Esophagus (tissue), 2 donors: ENCODE results near the gene POLR3A. TPM values are rescaled to one million over a fixed set of nuclear protein-coding genes. Genes with fewer than 3 reads are reported as not detected.

Source experiments
- H3K27ac ChIP-seq, 2 donors: one replicate each; pipeline ENCODE4 v1.5.1; 2013; ENCODE audit warnings: low read depth in 2 of 2, mild to moderate bottlenecking in 2 of 2, inconsistent platforms in 1 of 2, low read length in 1 of 2, moderate library complexity in 1 of 2
- H3K27me3 ChIP-seq, 2 donors: one replicate each; pipeline ENCODE4 v1.6.1; 2013; ENCODE audit warnings: low read length in 2 of 2, control low read depth in 1 of 2, mild to moderate bottlenecking in 1 of 2; ENCODE audit not compliant: insufficient read depth in 2 of 2, control insufficient read depth in 1 of 2
- H3K36me3 ChIP-seq, 2 donors: one replicate each; pipeline ENCODE4 v1.6.1; 2013; ENCODE audit warnings: low read length in 1 of 2; ENCODE audit not compliant: control insufficient read depth in 2 of 2, insufficient read depth in 2 of 2
- H3K4me1 ChIP-seq, 2 donors: one replicate each; pipeline ENCODE4 v1.6.1; 2013; ENCODE audit warnings: low read length in 1 of 2; ENCODE audit not compliant: control insufficient read depth in 2 of 2, insufficient read depth in 2 of 2
- H3K4me3 ChIP-seq, 2 donors: one replicate each; pipeline ENCODE4 v1.5.1; 2013; ENCODE audit warnings: low read length in 2 of 2, mild to moderate bottlenecking in 2 of 2, low read depth in 1 of 2, moderate library complexity in 1 of 2
- H3K9me3 ChIP-seq, 2 donors: one replicate each; pipeline ENCODE4 v1.6.1; 2013; ENCODE audit warnings: mild to moderate bottlenecking in 2 of 2, low read depth in 1 of 2, low read length in 1 of 2, moderate library complexity in 1 of 2; ENCODE audit not compliant: control insufficient read depth in 2 of 2, insufficient read depth in 1 of 2
- WGBS, 2 donors: extraction: QIAGEN DNeasy Blood & Tissue Kit; methylation state at CpG; one replicate each; pipeline ENCODE4 v1.1.7; 2013; 5-methylcytosine and 5-hydroxymethylcytosine counted together
- polyA plus RNA-seq, 2 donors: library from polyadenylated mRNA; stranded (reverse); fragments of 200-250 nt; gene quantifications; one replicate each; pipeline ENCODE4 v1.2.3, GENCODE V29; 2013
- donor health status: healthy with polysubstance abuse.
- donor health status: Bipolar disorder and iron deficiency.

POLR3A gene
- polyA plus RNA-seq, 2 donors, result 3.4 to 3.6 TPM

- WGBS, 2 donors, result 41 to 42% methylated on average over 2 of the region's 2 CpGs
- H3K27me3 ChIP-seq, result no peaks in the 10 kb centered on the region
- H3K36me3 ChIP-seq, result no peaks in the 10 kb centered on the region
- no peak overlapping the region for H3K27ac ChIP-seq
- peaks cover 0 to 3% of the 10 kb centered on the region in 2 donors for H3K4me1 ChIP-seq
- no peak overlapping the region for H3K4me3 ChIP-seq
- H3K9me3 ChIP-seq, result no peaks in the 10 kb centered on the region
These were observed 83.2 kb downstream of the POLR3A start for GRCh38 chr10:77946084-77946483.

DNA sequence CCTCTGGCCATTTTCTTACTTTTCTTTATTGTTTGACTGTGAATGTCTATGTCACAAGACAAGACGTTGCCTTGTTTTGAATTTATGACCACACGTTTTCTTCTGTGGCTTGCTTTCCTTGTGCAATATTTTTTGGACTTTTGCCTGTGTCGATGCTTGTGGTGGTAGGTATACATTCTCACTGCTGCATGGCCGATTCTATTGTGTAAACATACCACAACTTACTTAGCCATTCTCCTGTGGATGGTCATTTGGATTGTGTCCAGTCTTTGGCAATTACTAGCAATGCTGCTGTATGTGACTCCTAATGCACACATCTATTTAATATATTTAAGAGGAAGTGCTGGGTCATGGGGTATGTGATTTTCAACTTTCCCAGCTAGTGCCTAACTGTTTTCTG lies 84.8 kb downstream of the POLR3A start:
- Histone ChIP-seq H3K27me3 (no peaks in the 10 kb centered on the region), H3K4me3 (no peak overlapping the region), H3K27ac (no peak overlapping the region), H3K9me3 (no peaks in the 10 kb centered on the region), H3K4me1 (peaks cover 3% of the 10 kb centered on the region in 2 donors), H3K36me3 (no peaks in the 10 kb centered on the region)
- WGBS, 2 donors, result 40 to 43% methylated on average over 4 of the region's 4 CpGs

DNA sequence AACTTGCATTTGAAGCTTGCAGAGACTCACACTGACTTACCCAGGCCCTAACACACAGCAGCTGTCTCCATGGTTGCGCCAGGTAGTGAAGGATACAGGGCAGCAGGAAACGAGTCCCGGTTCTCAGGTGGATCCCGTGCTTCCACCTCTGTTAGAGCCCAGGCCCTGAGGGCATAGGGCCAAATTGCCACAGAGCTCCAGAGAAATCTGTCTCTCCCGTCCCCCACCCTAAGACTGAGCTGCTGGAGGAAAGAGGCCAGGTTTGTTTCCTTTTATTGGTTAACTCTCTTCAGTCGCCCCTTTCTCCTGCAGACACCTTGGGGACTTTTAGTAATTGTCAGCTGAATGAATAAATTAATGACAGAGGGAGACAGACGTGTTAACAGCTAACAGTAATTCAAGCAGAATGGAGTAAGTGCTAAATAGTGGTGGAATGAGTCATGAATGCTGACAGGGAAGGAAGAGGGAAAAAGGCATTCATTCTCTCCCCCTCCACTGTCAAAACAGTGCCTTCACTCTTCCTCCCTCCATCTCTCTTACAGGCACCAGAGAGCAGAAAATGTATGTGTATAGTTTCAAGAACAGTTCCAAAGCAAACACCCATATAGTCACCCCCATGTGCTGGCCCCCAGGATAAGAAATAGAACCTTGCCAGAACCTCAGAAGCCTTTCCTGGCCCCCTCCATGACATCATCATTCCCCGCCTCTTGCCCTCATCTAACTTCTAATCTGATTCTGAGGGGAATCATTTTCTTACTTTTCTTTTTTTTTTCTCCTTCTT lies 86.0 kb downstream of the POLR3A start:
- H3K36me3 ChIP-seq, result no peaks in the 10 kb centered on the region
- peak overlapping the region; percentile 23 to 67 for H3K27ac ChIP-seq
- no peaks in the 10 kb centered on the region for H3K27me3 ChIP-seq
- H3K9me3 ChIP-seq, result no peaks in the 10 kb centered on the region
- H3K4me3 ChIP-seq, result no peak overlapping the region
- WGBS, 2 donors, result 38 to 53% methylated on average over 8 of the region's 8 CpGs
- H3K4me1 ChIP-seq, result peaks cover 3% of the 10 kb centered on the region in 2 donors

DNA sequence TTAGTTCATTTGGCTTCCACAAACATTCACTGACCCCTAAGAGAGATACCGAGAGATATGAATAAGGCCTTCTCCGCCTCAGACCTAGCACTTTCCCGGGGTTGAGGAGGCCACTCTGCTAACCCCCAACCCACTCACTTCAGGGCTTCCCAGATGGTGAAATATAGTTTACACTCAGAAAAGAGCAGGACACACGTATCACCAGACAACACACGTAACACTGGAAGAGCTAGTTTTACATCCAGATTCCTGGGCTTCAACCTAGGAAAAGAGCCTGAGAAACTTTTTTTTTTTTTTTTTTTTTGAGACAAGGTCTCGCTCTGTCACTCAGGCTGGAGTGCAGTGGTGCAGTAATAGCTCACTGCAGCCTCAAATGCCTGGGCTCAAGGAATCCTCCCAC lies 87.5 kb downstream of the POLR3A start:
- Histone ChIP-seq H3K4me3 (no peak overlapping the region), H3K9me3 (no peaks in the 10 kb centered on the region), H3K36me3 (no peaks in the 10 kb centered on the region), H3K4me1 (peaks cover 3% of the 10 kb centered on the region in 2 donors), H3K27ac (no peak overlapping the region), H3K27me3 (no peaks in the 10 kb centered on the region)
- 88 to 90% methylated on average over 6 of the region's 6 CpGs for WGBS, 2 donors

DNA sequence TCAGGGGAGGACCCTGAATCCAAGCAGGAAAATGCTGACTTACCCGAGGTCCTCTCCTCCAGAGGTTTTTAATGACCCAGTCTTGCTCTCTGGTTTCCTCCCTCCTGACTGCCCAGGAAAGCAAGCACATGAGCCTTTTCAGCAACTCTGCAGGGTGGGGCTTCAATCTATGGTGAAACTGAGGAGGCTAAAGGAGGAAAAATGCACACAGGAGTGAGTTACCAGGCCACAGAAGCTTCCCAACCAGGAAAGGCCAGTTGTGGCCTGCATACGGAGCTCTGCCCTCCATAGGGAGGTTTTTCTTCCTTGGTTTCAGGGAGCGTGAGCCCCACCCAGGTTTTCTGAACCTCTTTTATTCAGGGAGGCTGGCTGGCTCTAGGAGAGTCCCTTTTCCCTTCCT lies 88.7 kb downstream of the POLR3A start:
- peak overlapping the region; percentile 62 to 82 for H3K27ac ChIP-seq
- 53 to 65% methylated on average over 3 of the region's 3 CpGs for WGBS, 2 donors
- no peaks in the 10 kb centered on the region for H3K9me3 ChIP-seq

GRCh38 chr10:77940225-77940624 lies 89.1 kb downstream of the POLR3A start:
- Histone ChIP-seq H3K4me1 (peaks cover 3% of the 10 kb centered on the region in 2 donors), H3K36me3 (no peaks in the 10 kb centered on the region), H3K9me3 (no peaks in the 10 kb centered on the region), H3K4me3 (no peak overlapping the region), H3K27me3 (no peaks in the 10 kb centered on the region), H3K27ac (peak overlapping the region; percentile 62 to 82)
- WGBS, 2 donors, result 86 to 91% methylated on average over 2 of the region's 2 CpGs

More for the DNA sequence above, 88.7 kb downstream of the POLR3A start:
- Histone ChIP-seq H3K4me1 (peaks cover 3% of the 10 kb centered on the region in 2 donors), H3K4me3 (no peak overlapping the region), H3K36me3 (no peaks in the 10 kb centered on the region), H3K27me3 (no peaks in the 10 kb centered on the region)

GRCh38 chr10:77939561-77940001 lies 89.7 kb downstream of the POLR3A start:
- H3K36me3 ChIP-seq, result no peaks in the 10 kb centered on the region
- H3K4me1 ChIP-seq, result peaks cover 3% of the 10 kb centered on the region in 2 donors
- no peaks in the 10 kb centered on the region for H3K9me3 ChIP-seq
- H3K27ac ChIP-seq, result no peak overlapping the region
- 32 to 37% methylated on average over 3 of the region's 3 CpGs for WGBS, 2 donors
- H3K4me3 ChIP-seq, result no peak overlapping the region
- H3K27me3 ChIP-seq, result no peaks in the 10 kb centered on the region

DNA sequence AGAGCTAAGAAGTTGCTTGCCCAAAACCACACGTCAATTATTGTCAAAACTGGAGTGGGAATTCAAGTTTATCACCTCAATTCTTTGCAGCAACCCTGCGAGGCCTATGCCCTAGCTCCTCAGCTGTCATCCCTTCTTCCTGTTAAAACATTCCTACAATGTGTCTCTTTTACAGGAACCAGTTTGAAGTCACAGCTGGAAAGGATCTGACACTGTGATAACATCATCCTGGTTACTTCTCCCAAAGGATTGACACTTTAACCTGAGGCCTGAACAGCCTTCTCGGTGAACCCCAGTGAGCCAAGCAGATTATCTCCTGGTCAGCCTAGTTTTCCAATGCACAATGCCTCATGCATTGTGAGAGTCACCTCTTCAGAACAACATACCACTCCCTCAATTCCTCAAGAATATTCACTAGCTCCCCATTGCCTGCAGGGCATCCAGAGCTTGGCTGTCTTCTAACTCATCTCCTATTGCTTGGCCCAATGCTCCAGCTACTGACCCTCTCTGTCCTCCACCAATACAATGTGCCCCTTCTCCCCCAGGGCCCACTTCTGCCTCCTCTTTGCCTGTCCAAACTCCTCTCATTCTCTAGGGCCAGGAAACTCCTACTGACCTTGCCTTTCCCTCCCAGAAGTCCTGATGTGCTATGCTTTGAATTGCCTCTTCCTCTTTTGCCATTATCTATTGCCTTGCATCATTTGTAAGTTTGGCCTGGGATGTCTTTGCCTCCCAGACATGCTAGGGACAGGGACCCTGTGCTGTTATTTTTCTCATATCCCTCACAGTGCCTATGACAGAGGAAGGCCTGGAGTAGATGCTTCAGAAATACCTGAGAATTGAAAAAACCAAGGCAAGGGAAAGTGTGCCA lies 92.4 kb downstream of the POLR3A start:
- H3K27ac ChIP-seq, result no peak overlapping the region
- H3K9me3 ChIP-seq, result no peaks in the 10 kb centered on the region

GRCh38 chr10:77932016-77932715 lies 97.1 kb downstream of the POLR3A start:
- no peaks in the 10 kb centered on the region for H3K36me3 ChIP-seq
- 60 to 72% methylated on average over 8 of the region's 8 CpGs for WGBS, 2 donors
- no peaks in the 10 kb centered on the region for H3K9me3 ChIP-seq
- H3K27ac ChIP-seq, result no peak overlapping the region
- no peaks in the 10 kb centered on the region for H3K27me3 ChIP-seq
- no peak overlapping the region for H3K4me3 ChIP-seq
- H3K4me1 ChIP-seq, result no peaks in the 10 kb centered on the region

More for the DNA sequence above, 92.4 kb downstream of the POLR3A start:
- H3K27me3 ChIP-seq, result no peaks in the 10 kb centered on the region
- no peaks in the 10 kb centered on the region for H3K36me3 ChIP-seq
- 55 to 83% methylated on average over 3 of the region's 3 CpGs for WGBS, 2 donors
- H3K4me3 ChIP-seq, result no peak overlapping the region
- peaks cover 0 to 3% of the 10 kb centered on the region in 2 donors for H3K4me1 ChIP-seq
